ENCODE results near the gene RICTOR.
"Not testable (repeated sequence)": the region's sequence is repeated elsewhere in the genome, so short reads cannot be mapped to it uniquely, and the experiment has no call there.

Gene RICTOR

DNA sequence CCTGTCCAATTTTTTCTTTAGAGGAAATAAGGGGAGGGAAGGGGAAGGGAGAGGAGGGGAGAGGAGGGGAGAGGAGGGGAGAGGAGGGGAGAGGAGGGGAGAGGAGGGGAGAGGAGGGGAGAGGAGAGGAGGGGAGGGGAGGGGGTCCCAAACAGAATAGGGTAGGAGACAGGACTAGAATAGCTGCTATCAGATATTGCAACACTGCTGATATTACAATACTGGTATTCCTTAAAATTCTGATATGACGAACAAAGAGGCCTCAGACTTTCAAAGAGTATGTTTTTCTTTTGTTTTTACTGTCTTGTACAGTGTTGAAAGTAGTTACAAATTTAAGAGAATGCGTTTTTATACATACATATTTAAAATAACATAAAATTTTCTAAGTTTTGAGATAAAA lies 67.5 kb downstream of the RICTOR start:
- DNase-seq: no peak

DNA sequence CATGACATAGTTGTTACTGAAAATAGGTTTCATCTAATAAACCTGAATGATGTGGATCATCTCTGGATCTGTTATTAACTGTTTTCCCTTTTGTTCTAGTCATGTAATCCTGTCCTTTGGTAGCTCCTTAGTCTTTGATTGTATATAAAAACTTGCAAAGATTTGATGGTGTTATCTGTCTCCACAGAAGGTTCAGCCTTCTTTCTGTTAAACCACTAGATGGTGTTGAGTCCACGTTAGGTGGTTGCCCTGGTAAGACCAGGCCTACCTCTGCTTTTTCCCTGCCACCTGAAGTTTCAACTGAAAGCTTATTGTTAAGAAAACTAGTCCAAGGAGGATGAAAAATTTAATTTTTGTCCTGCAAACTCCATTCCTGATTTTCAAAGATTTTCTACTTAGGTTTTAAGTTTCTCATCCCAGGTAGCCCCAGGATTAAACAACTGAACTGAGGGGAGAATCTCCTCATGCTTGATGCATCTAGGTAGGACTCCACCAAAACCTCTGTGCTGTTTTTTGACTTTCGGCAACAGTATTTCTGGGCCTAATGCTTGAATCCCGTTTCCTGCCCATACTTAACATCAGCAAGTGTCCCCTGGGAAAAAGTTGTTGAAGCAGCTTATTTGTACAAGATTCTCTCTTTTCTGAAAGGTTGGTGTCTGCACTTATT lies 68.5 kb downstream of the RICTOR start:
- DNase-seq: no peak

DNA sequence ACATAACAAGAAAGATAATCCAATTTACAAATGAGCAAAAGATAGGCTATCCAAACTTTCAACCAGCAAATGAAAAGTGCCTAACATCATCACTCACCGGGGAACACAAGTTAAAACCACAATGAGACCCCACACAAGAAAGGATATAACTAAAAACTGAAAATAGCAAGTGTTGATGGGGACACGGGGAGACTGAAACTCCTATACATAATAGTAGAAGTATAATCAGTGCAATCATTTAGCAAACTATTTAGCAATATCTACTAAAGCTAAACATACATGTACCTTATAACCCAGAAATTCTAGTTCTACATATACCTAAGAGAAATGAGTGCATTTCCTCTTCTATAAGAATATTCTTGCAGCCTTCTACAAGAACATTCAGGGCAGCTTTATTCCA lies 72.5 kb downstream of the RICTOR start:
- DNase-seq: no peak

DNA sequence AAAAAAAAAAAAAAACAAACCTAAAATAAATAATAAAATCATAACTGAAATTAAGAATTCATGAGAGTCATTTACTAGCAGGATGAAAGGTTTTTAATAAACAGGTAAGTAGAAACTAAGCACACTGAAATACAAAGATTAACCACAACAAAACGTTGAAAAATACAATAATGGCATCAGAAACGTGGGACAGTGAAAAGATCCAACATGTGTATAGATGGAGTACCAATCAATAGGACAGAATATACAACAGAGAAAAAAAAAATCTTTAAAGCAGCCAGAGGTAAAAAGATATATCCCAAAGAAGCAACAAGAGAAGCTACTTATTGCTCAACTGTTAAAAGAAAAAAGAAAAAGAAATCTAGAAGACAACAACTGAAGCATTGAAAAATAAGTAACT lies 75.2 kb downstream of the RICTOR start:
- DNase-seq: no peak

DNA sequence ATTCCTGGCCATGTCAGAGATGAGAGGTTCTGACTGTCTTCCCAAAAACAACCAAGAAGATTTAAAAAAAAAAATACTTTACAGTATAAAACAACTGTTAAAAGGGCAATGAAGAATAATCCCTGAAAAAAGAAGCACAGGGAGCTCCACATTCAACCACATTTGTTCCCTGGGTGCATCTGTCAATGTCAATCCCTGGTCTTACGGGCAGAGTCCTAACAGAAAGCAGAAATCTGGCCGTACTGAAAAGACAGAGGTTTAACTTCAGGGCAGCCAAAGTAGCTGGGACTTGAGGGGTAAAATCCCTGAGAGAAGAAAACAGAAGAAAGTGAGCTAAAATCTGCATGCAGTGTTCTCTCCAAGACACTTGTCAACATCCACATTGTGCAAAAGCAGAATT lies 76.6 kb downstream of the RICTOR start:
- no peak for DNase-seq

DNA sequence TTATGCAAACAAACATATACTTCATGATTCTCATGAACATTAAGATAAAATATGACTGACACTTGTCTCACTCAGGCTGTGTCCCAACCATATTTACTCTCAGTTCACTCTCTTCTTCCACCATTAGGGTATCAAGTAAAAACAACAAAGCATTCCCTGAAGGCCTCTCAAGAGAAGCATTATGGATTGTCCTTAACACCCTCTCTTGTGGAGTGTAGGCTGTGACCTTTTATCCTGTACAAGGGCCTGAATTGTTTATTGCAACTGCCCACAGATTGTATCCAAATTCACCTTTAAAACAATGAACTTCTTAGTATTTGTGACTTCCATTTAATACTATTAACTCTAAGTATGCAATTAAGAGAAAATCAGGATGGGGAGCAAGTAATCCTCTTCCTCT lies 78.1 kb downstream of the RICTOR start:
- no peak for DNase-seq

DNA sequence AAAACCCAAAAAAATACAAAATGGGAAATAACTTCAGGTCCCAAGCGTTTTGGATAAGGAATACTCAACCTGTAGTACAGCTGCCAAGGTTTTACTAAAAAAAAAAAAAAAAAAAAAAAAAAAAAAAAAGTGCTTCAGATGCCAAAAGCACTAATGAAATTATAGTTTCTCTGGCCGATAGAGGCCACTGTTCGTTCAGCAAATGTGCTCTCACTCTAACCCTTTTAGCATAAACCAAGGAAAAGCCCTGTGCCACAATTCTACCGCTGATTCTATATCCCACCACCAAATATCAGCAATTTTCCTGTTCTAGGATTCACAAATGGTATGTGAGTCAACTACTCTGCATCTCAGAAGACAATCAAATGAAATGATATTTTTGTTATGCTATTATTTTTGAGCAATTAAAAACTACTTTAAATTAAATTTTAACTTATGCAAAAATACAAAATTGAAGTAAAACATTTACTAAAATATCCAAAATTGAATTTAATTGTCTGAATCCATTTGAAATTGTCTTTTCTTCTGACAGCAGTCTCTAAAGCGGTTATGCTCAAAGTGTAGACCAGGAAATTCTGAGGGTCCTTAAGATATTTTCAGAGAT lies 79.8 kb downstream of the RICTOR start:
- no peak for DNase-seq

DNA sequence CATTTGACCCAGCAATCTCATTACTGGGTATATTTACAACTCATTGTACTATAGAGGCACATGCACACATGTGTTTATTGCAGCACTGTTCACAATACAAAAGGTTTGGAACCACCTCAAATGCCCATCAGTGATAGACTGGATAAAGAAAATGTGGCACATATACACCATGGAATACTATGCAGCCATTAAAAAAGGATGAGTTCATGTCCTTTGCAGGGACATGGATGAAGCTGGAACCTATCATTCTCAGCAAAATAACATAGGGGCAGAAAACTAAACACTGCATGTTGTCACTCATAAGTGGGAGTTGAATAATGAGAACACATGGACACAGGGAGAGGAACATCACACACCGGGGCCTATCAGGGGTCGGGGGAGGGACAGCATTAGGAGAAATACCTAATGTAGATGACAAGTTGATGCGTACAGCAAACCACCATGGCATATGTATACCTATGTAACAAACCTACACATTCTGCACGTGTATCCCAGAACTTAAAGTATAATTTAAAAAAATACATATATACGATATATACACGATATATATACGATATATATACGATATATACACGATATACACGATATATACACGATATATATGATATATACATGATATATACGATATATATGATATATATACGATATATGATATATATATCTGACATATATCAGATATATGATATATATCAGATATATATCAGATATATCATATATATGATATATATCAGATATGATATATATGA lies 84.1 kb downstream of the RICTOR start:
- DNase-seq: not testable (repeated sequence)

DNA sequence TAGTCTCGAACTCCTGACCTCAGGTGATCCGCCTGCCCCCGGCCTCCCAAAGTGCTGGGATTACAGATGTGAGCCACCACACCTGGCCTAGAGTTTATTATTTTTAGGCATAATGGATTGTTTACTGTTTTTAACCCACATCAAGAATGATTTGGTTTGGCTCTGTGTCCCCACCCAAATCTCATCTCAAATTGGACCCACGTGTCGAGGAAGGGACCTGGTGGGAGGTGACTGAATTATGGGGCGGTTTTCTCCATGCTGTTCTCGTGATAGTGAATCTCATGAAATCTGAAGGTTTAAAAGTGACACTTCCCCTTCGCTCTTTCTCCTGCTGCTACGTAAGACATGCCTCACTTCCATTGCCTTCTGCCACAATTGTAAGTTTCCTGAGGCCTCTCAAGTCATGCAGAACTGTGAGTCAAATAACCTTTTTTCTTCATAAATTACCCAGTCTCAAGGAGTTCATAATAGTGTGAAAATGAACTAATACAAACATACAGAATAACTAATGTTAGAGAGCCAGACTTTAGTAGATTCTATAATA lies 88.2 kb downstream of the RICTOR start:
- DNase-seq: no peak

DNA sequence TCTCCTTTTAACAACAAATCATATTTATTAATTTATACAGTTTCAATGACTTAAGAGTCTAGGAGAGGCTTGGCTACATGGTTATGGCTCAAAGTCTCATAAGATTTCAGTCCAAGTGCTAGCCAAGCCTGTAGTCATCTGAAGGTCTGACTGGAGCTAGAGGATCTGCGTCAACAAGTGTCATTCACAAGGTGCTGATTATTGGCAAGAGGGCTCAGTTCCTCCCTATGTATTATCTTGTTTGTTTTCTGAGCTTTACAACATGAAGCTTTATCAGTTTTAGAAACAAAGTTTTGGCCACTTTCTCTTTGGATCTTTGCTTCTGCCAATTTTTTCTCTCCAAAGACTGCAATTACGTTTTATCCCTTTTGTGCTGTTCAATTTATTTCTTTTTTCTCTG lies 94.7 kb downstream of the RICTOR start:
- no peak for DNase-seq

DNA sequence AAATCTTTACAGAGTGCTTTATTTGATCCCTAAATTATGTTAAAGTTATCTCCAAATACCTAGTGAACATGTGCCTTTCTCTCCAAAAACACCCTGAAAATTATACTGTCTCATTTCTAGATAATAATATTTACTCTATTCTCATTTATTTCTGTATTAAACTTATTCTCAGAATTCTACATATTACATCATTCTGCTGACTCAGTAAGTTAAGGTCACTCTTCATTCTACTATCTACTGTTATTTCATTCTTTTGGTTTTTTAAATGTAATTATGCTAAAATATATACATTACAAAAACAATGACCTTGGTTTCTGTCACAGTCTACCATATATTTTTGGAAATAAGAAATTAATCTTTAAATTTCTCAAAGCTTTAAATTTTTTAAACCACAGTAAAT lies 96.2 kb downstream of the RICTOR start:
- DNase-seq: no peak

DNA sequence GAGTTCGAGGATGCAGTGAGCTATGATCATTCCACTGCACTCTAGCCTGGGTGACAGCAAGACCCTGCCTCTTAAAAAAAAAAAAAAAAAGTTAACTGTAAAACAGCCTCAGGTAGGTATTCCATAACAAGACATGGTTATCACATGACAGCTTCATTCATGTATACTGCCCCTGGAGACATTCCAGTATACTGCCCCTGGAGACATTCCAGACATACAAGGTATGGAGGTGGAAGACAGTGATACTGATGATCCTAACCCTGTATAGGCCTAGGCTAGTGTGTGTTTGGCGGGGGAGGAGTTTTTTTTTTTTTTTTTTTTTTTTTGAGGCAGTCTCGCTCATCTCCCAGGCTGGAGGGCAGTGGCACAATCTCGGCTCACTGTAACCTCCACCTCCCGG lies 105.5 kb downstream of the RICTOR start:
- no peak for DNase-seq

DNA sequence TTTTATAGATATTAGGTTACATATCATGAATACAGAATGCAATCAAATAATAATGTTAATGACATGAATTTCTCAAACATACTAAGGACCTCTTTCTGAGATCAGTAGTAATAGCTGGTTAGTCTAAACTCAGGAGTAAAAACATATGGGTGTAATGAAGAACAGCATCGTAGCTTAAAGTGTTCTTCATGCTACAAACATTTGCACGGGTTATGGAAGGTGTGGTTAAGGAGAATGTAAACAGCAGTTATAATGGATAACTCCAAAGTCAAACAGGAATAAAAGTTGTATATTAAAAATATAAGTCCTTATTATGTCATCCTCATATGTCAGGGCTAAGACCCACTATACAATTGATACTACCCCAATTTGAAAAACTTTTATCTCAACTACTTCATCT lies 112.5 kb downstream of the RICTOR start:
- no peak for DNase-seq

DNA sequence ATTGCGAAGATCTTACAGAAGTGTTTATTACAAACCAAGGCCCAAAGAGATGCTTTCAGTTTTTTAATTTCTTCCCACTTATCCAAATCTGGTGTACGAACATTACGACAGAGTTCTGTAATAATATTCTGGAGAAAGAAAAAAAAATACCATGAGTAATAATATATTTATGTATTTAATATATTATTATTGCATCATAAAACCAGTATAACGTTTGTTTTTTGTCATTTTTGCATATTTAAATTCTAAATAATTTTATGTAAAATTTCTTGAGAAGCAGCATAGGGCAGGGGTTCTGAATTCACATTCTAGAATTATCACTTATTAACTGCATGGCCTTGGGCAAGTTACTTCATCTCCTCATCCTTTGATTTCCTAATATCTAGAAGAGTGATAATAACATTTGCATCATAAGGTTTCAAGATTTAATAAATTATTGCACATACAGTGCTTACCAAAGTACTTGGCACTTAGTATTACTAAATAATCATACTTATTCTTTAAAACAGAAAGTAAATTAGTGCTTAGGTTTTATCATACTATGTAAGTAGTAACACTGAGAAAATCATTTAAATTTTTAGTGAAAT lies 120.7 kb downstream of the RICTOR start:
- no peak for DNase-seq

DNA sequence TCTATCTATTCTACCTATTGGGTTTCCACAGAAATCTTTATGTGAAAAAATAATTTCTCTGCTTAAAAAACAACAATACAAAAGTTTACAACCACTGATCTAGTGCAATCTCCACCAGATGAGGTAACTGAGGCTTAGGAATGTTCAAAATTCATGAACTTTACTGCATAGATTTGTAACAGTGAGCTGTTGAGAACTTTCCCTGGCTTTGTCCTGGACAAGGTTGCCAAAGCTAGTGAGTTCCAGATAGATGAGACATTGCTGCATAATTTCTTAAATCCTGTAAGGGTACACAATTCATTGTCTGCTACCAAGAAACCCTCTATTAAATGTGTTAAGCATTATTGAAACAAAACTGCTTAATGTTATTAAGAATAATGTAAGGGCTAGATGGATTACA lies 125.7 kb downstream of the RICTOR start:
- no peak for DNase-seq

DNA sequence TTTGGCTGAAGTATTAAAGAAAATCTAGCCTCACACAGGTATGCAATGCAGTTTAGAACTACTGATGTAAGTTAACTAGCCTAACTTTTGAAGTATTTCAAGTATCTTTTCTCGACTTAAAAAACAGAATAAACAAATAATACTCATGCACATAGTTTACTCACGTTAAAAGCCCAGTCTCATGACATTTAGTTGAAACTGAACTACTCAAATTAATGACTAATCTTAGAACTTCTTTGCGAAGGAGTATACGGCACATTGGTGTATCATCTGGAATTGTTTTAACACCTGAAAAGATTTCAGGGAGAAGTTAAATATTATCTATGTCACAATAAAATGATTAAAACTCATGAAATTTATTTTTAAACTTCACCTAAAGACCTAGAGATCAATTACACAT lies 129.9 kb downstream of the RICTOR start:
- no peak for DNase-seq

DNA sequence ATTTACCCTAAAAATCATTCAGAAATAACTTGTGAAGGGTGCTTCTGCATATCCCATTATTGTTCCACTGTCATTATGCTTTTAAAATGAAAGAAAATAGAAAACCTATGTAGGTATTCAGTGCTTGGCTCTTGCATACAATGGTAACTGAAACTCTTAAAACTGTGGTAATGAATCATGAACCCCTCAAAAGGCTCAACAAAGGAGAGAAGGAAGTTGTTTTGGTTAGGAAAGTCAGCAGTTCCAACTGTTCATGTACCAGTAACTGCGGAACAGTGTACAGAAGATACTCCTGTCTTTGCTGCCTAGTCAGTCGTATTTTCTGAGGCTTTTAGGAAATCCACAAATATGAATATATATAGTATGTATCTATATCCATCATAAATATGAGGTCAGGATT lies 132.3 kb downstream of the RICTOR start:
- DNase-seq: no peak

DNA sequence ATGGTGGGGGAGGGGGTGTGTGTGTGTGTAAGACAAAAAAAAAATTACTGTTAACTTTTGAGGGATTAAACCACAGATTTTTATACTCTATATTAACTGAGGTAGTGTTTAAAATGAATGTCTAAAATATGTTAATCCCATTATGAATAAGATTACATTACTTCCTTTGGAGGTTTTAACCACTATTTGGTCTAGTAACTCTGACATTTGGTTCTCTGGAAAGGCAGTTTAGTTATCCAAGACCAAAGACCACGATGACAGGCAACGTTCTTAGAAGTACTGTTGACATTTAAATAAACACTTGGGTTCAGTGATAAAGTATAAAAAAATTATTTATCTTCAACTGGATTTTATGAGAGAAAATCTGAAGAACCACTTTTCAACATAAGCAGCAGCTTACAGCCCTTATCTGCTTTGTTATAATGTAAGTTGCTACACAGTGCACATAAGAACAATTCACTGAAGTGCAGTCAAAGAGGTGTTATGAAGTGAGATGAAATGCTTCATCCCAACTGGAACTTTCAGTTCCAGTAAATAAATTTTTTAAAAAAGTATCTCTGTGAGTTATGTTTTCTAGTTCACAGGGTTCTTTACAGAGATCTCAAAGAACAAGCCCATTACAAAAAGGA lies 133.9 kb downstream of the RICTOR start:
- DNase-seq: no peak

DNA sequence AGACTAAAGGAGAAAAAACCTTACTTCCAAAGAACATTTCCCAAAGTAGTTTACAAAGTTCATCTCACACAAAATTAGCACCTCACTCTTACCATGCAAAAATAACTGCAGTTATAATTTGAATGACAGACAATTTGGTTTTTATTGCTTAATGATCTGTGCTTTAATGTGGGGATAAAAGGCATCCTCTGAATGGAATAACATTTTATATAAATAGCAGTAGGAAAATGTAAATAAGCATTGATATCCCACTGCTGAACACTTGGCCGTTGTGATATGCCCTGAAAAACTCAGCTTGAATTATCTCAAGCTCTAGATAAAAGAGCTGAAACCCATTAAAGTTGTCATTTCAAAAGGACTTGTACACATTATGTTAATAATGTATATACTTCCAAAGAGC lies 135.2 kb downstream of the RICTOR start:
- DNase-seq: no peak

DNA sequence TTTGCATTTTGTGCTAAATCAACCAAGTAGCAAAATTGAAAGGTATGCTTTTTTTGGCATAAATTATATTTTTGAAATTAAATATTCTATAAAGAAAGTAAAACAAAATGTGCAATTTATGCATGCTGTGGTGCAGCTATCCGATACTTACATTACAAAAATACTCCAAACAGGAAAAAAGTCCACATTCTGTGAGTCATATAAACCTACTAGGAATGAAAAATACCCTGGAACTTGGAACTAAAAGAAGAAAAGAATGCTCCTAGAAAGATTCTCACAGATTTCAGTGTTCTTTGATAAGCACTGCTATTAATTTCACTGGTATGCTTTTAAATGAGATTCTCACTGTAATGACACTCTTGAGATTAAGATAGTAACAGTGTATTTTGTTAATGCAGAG lies 135.8 kb downstream of the RICTOR start:
- no peak for DNase-seq

DNA sequence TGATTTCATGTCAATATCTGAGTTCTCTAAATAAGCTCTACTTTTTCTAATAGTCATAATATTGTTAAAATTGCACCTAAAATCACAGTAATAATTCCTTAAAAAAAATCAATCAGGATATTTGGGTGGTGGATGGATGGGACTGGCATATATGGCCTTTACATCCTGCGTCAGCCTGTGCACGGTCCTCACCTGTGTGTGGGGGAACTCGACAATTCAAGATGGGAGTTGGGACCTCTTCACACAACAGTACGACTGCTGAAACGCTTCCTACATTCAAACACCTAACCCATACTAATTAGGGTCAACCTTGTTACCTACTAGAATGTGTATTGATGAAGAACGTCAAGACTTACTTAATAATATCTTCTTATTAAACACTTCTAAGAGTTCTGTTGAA lies 137.9 kb downstream of the RICTOR start:
- no peak for DNase-seq

DNA sequence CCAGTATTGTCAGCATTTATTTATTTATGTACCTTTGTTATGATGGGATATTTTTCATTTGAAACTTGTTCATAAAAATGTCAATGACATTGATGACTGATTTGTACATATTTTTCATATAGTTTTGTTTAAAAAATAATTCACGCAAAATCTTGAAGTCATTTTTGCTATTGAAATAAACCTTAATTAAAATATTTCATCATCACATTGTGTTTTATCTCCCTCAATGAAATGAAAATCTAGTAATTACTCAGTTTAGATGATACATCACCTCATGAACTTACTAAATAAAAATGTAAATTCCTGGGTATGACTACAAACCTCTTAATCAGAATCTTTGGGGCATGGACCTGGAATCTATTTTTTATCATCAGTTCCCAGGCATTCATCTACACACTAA lies 138.8 kb downstream of the RICTOR start:
- no peak for DNase-seq

DNA sequence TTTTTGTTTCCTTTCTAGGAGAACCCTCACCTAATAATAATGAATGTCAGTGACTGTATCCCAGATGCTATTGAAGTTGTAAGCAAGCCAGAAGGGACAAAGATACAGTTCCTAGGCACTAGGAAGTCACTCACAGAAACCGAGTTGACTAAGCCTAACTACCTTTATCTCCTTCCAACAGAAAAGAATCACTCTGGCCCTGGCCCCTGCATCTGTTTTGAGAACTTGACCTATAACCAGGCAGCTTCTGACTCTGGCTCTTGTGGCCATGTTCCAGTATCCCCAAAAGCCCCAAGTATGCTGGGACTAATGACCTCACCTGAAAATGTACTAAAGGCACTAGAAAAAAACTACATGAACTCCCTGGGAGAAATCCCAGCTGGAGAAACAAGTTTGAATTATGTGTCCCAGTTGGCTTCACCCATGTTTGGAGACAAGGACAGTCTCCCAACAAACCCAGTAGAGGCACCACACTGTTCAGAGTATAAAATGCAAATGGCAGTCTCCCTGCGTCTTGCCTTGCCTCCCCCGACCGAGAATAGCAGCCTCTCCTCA lies 141.3 kb downstream of the RICTOR start:
- DNase-seq: no peak
